Measurements from ENCODE around the gene SEMA5B.

SEMA5B gene

GRCh38 chr3:123075359-123075758 is 47.8 kb upstream of the SEMA5B start:
- H3K9ac ChIP-seq (ENCODE audit: low read length) = no peak overlapping the region
- no peaks in the 10 kb centered on the region for H3K36me3 ChIP-seq (replicated peaks; ENCODE audit: insufficient read depth, low read length)
- H3K79me2 ChIP-seq (ENCODE audit: low read length) = peaks cover 94% of the 10 kb centered on the region
- TF ChIP-seq, protein P1, sequence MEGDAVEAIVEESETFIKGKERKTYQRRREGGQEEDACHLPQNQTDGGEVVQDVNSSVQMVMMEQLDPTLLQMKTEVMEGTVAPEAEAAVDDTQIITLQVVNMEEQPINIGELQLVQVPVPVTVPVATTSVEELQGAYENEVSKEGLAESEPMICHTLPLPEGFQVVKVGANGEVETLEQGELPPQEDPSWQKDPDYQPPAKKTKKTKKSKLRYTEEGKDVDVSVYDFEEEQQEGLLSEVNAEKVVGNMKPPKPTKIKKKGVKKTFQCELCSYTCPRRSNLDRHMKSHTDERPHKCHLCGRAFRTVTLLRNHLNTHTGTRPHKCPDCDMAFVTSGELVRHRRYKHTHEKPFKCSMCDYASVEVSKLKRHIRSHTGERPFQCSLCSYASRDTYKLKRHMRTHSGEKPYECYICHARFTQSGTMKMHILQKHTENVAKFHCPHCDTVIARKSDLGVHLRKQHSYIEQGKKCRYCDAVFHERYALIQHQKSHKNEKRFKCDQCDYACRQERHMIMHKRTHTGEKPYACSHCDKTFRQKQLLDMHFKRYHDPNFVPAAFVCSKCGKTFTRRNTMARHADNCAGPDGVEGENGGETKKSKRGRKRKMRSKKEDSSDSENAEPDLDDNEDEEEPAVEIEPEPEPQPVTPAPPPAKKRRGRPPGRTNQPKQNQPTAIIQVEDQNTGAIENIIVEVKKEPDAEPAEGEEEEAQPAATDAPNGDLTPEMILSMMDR (IDR thresholded peaks at IDR 0.05; ENCODE audit: low read length) = no peak
- no peak for TF ChIP-seq EZH2 (optimal IDR thresholded peaks at IDR 0.05; ENCODE audit: low read depth, low read length)
- H3K4me3 ChIP-seq (ENCODE audit: low read length) = no peak overlapping the region
- H2AFZ ChIP-seq (ENCODE audit: low read length) = no peak overlapping the region
- no peak overlapping the region for H3K27ac ChIP-seq (ENCODE audit: low read length)
- H3K9me2 ChIP-seq (replicated peaks; ENCODE audit: insufficient read depth, low read length) = no peaks in the 10 kb centered on the region
- no peaks in the 10 kb centered on the region for H3K4me1 ChIP-seq (ENCODE audit: low read length)
- H3K4me2 ChIP-seq (ENCODE audit: low read depth, low read length) = no peak overlapping the region
- H4K20me1 ChIP-seq (ENCODE audit: insufficient read depth, low read length) = peaks cover 10% of the 10 kb centered on the region
- no peaks in the 10 kb centered on the region for H3K27me3 ChIP-seq (replicated peaks; ENCODE audit: insufficient read depth, low read length)
- DNase-seq = no peak
- H3F3A ChIP-seq (ENCODE audit: insufficient read depth, low read length) = no peaks in the 10 kb centered on the region
- no peaks in the 10 kb centered on the region for H3K9me3 ChIP-seq (replicated peaks; ENCODE audit: insufficient read depth, low read length)

DNA sequence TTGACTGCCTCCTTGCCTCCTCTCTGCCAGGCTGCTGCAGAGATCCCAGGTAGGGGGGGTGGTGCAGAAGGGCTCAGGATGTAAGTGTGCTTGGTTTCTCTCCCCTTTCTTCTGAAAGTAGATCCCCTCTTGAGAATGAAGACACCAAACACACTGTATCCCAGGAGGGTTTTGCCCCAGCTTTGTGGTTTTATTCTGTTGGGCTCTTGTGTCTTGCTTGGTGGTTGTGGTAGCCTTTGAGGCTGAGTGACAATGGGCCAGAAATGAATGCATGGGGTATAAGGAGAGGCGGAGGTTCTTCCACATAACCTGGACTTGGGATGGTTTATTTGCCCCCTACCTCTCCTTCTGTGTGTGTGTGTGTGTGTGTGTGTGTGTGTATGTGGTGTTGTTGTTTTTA is 45.0 kb upstream of the SEMA5B start:
- Histone ChIP-seq H3F3A (ENCODE audit: insufficient read depth, low read length) (no peaks in the 10 kb centered on the region; the same call in 1 of the 2 replicates), H3K4me1 (ENCODE audit: low read length) (peaks cover 9% of the 10 kb centered on the region), H2AFZ (ENCODE audit: low read length) (no peak overlapping the region), H3K27me3 (replicated peaks; ENCODE audit: insufficient read depth, low read length) (no peaks in the 10 kb centered on the region), H4K20me1 (ENCODE audit: insufficient read depth, low read length) (peaks cover 10% of the 10 kb centered on the region), H3K36me3 (replicated peaks; ENCODE audit: insufficient read depth, low read length) (no peaks in the 10 kb centered on the region), H3K4me2 (ENCODE audit: low read depth, low read length) (no peak overlapping the region), H3K27ac (ENCODE audit: low read length) (no peak overlapping the region), H3K9me2 (replicated peaks; ENCODE audit: insufficient read depth, low read length) (no peaks in the 10 kb centered on the region), H3K79me2 (ENCODE audit: low read length) (peaks cover 98% of the 10 kb centered on the region), H3K4me3 (ENCODE audit: low read length) (no peak overlapping the region), H3K9ac (ENCODE audit: low read length) (no peak overlapping the region), H3K9me3 (replicated peaks; ENCODE audit: insufficient read depth, low read length) (no peaks in the 10 kb centered on the region)
- DNase-seq = no peak
- no peak for TF ChIP-seq EZH2 (optimal IDR thresholded peaks at IDR 0.05; ENCODE audit: low read depth, low read length)
- TF ChIP-seq, protein P1 (IDR thresholded peaks at IDR 0.05; ENCODE audit: low read length) = no peak
- no peak for TF ChIP-seq EZH2phosphoT487 (IDR thresholded peaks at IDR 0.05; ENCODE audit: low read length)

- no peak overlapping the region for H3K4me3 ChIP-seq (ENCODE audit: low read length)
- peaks cover 98% of the 10 kb centered on the region for H3K79me2 ChIP-seq (ENCODE audit: low read length)
- no peak for TF ChIP-seq EZH2 (optimal IDR thresholded peaks at IDR 0.05; ENCODE audit: low read depth, low read length)
- no peak for TF ChIP-seq EZH2phosphoT487 (IDR thresholded peaks at IDR 0.05; ENCODE audit: low read length)
- TF ChIP-seq, protein P1 (IDR thresholded peaks at IDR 0.05; ENCODE audit: low read length) = no peak
- H3K4me1 ChIP-seq (ENCODE audit: low read length) = peaks cover 9% of the 10 kb centered on the region
- no peak for DNase-seq
- H3K9me3 ChIP-seq (replicated peaks; ENCODE audit: insufficient read depth, low read length) = no peaks in the 10 kb centered on the region
- H3F3A ChIP-seq (ENCODE audit: insufficient read depth, low read length) = no peaks in the 10 kb centered on the region; the same call in 1 of the 2 replicates
- no peaks in the 10 kb centered on the region for H3K36me3 ChIP-seq (replicated peaks; ENCODE audit: insufficient read depth, low read length)
- no peak overlapping the region for H2AFZ ChIP-seq (ENCODE audit: low read length)
- H3K27me3 ChIP-seq (replicated peaks; ENCODE audit: insufficient read depth, low read length) = no peaks in the 10 kb centered on the region
- no peak overlapping the region for H3K4me2 ChIP-seq (ENCODE audit: low read depth, low read length)
- no peak overlapping the region for H3K9ac ChIP-seq (ENCODE audit: low read length)
- H3K27ac ChIP-seq (ENCODE audit: low read length) = no peak overlapping the region
- peaks cover 10% of the 10 kb centered on the region for H4K20me1 ChIP-seq (ENCODE audit: insufficient read depth, low read length)
- H3K9me2 ChIP-seq (replicated peaks; ENCODE audit: insufficient read depth, low read length) = no peaks in the 10 kb centered on the region
These were observed 44.6 kb upstream of the SEMA5B start for GRCh38 chr3:123072152-123072551.

All from MM.1S (cell line).